ENCODE results near the gene SLC12A5. TPM values are rescaled to one million over a fixed set of nuclear protein-coding genes. Genes with fewer than 3 reads are reported as not detected.

SLC12A5 gene
- total RNA-seq, 1 donor from 2014 or later = not detected

- H3K27ac Mint-ChIP-seq (ENCODE audit: unreplicated experiment) = no peak overlapping the region
- peaks cover 8% of the 10 kb centered on the region for H3K4me1 Mint-ChIP-seq (ENCODE audit: unreplicated experiment)
- H3K27me3 Mint-ChIP-seq (ENCODE audit: unreplicated experiment) = peaks cover 24% of the 10 kb centered on the region
- H3K9me3 Mint-ChIP-seq (ENCODE audit: unreplicated experiment) = no peaks in the 10 kb centered on the region
- peaks cover 50% of the 10 kb centered on the region for H3K36me3 Mint-ChIP-seq (ENCODE audit: unreplicated experiment)
- no peak for TF ChIP-seq CTCF (IDR thresholded peaks at IDR 0.05)
- peak; percentile 54 for DNase-seq (ENCODE audit: extremely low spot score, unreplicated experiment)
- H3K4me3 Mint-ChIP-seq (ENCODE audit: unreplicated experiment) = no peak overlapping the region
Measured at GRCh38 chr20:46060301-46060881, 31.4 kb downstream of the SLC12A5 start.

DNA sequence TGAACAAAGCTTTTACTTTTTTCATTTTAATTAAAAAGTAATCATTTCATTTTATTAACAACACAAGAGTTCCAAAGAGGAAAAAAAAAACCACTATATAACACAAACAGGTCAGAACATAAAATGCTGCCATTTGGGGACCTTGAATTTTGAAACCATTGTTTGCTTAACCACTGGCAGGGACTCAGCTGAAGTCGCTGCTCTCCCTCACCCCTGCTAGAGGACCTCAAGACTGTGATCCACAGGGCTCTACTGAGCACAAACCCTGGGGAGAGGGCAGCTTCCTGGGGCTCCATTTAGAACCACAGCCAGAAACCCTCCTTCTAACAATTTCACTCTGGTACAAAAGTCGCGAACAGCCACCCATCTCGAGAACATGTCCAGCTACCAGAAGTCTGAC is 32.0 kb downstream of the SLC12A5 start:
- H3K36me3 Mint-ChIP-seq (ENCODE audit: unreplicated experiment) = peaks cover 55% of the 10 kb centered on the region
- no peak overlapping the region for H3K4me3 Mint-ChIP-seq (ENCODE audit: unreplicated experiment)
- no peak for DNase-seq (ENCODE audit: extremely low spot score, unreplicated experiment)
- H3K4me1 Mint-ChIP-seq (ENCODE audit: unreplicated experiment) = peaks cover 8% of the 10 kb centered on the region
- H3K27ac Mint-ChIP-seq (ENCODE audit: unreplicated experiment) = no peak overlapping the region
- no peak for TF ChIP-seq CTCF (IDR thresholded peaks at IDR 0.05)
- peaks cover 19% of the 10 kb centered on the region for H3K27me3 Mint-ChIP-seq (ENCODE audit: unreplicated experiment)
- no peaks in the 10 kb centered on the region for H3K9me3 Mint-ChIP-seq (ENCODE audit: unreplicated experiment)

- Mint-ChIP-seq H3K27me3 (ENCODE audit: unreplicated experiment) (peaks cover 11% of the 10 kb centered on the region), H3K36me3 (ENCODE audit: unreplicated experiment) (peaks cover 59% of the 10 kb centered on the region), H3K27ac (ENCODE audit: unreplicated experiment) (no peak overlapping the region), H3K4me3 (ENCODE audit: unreplicated experiment) (no peak overlapping the region), H3K4me1 (ENCODE audit: unreplicated experiment) (peaks cover 8% of the 10 kb centered on the region), H3K9me3 (ENCODE audit: unreplicated experiment) (no peaks in the 10 kb centered on the region)
- no peak for DNase-seq (ENCODE audit: extremely low spot score, unreplicated experiment)
- no peak for TF ChIP-seq CTCF (IDR thresholded peaks at IDR 0.05)
Measured at GRCh38 chr20:46062151-46062550, 33.1 kb downstream of the SLC12A5 start.

DNA sequence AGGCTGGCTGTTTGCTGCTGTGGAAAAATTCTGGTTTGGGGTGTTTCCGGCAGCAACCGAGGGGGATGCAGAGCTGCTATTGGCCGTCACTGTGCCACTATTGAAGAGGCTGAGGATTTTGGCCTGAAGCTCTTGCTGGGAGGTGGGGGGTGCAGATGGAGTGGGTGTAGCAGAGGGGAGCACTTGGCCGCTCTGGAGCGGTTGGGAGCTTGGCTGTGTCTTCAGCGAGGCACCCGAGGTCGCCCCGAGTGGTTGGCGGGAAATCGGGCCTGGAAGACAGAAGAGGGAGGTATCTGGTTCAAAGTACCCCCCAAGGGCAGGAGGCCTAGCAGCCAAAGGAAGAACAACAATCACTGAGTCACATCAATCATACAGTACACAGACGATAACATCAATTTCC is 33.6 kb downstream of the SLC12A5 start:
- no peaks in the 10 kb centered on the region for H3K9me3 Mint-ChIP-seq (ENCODE audit: unreplicated experiment)
- H3K36me3 Mint-ChIP-seq (ENCODE audit: unreplicated experiment) = peaks cover 59% of the 10 kb centered on the region
- no peak for TF ChIP-seq CTCF (IDR thresholded peaks at IDR 0.05)
- H3K27ac Mint-ChIP-seq (ENCODE audit: unreplicated experiment) = no peak overlapping the region
- H3K27me3 Mint-ChIP-seq (ENCODE audit: unreplicated experiment) = peaks cover 9% of the 10 kb centered on the region
- H3K4me1 Mint-ChIP-seq (ENCODE audit: unreplicated experiment) = peaks cover 8% of the 10 kb centered on the region
- DNase-seq (ENCODE audit: extremely low spot score, unreplicated experiment) = no peak
- no peak overlapping the region for H3K4me3 Mint-ChIP-seq (ENCODE audit: unreplicated experiment)

DNA sequence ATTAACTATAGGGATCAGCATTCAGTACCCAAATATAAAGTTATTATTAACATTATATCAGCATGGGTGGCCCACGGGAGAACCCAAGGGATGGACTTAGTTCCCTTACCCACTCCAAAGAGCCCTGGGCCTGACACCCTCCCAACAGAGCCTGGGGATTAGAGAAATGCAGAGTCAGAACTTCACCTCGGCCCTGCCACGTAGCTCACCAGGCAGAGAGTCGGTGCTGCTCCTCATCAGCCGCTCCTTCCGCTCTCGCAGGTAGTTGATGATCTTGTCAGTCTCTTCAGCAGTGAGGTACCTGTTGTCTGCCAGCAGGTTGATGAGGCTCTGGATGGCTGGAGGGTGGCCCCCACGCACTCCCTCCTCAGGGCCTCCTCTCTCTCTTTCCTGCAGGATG is 34.1 kb downstream of the SLC12A5 start:
- H3K4me1 Mint-ChIP-seq (ENCODE audit: unreplicated experiment) = peaks cover 6% of the 10 kb centered on the region
- H3K27ac Mint-ChIP-seq (ENCODE audit: unreplicated experiment) = no peak overlapping the region
- H3K36me3 Mint-ChIP-seq (ENCODE audit: unreplicated experiment) = peaks cover 64% of the 10 kb centered on the region
- no peak overlapping the region for H3K4me3 Mint-ChIP-seq (ENCODE audit: unreplicated experiment)
- no peaks in the 10 kb centered on the region for H3K9me3 Mint-ChIP-seq (ENCODE audit: unreplicated experiment)
- peaks cover 7% of the 10 kb centered on the region for H3K27me3 Mint-ChIP-seq (ENCODE audit: unreplicated experiment)
- DNase-seq (ENCODE audit: extremely low spot score, unreplicated experiment) = no peak
- TF ChIP-seq CTCF (IDR thresholded peaks at IDR 0.05) = no peak

Measured in osteocyte (in vitro differentiated cells).